ENCODE measurements around the gene SLC6A12. TPM values are rescaled to one million over a fixed set of nuclear protein-coding genes. Genes with fewer than 3 reads are reported as not detected.
"Not testable (repeated sequence)": the region's sequence is repeated elsewhere in the genome, so short reads cannot be mapped to it uniquely, and the experiment has no call there.

SLC6A12 gene
- polyA plus RNA-seq, 4 donors = 13.3 to 19.2 (median 16.7) TPM

DNA sequence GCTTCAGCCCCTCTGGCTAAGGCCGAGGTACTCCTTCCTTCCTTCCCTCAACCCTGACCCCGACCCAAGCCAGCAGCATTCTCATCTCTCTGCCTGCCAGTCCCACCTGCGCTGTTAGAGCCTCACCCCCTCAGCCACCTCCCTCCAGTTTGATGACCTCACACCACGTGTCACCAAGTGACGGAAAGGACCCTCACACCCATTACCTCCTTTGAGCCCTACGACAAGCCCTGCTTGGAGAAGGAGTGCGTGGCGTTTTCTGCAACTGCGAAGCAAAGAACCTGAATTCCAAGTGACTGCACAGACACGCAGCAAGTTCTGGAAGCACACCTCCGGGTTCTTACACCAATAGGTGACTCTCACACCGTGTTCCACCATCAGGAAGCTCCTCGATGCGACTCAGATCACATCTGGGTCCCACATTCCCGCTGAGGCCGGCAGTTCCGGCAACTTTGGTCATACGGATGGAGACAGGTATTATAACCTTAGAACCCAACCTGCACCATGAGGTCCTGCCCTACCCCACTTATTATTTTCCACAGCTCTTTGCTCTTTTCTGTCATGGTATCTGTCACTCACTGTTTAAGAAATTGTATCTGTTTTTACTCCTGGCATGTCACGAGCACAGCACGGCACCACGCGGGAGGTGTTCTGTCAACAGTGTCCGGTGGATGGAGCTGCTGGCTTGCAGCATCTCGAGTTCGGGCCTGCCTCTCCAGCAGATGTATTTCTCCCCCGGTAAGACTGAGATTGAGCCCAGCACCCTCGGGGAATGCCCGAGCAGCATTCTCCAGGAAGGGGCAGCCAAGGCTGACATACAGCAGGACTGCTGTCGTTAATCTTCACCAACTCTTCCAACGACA lies 5.0 kb upstream of the SLC6A12 start:
- DNase-seq (ENCODE audit: low read depth in 4 of 4, low spot score in 2 of 4) = no peak

DNA sequence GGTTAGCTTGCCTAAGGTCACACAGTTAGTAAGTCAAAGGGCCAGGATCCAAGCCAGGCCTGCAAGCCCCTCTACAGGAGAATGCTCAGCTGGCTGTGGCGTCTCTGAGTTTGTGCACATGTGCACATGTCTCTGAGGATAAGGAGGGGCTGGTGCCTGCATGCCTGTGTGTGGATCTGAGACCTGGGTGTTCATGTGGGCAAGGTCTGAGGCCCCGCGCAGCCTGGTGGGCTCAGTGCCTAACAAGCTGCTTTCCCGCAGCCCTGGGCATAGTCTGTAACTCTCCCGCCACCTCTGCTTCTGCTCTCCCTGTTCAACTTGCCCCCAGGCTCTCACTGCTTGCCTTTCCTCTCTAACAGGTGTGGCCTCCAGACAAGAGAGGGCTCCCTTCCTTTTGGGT lies 4.3 kb upstream of the SLC6A12 start:
- DNase-seq (ENCODE audit: low read depth in 4 of 4, low spot score in 2 of 4) = no peak

DNA sequence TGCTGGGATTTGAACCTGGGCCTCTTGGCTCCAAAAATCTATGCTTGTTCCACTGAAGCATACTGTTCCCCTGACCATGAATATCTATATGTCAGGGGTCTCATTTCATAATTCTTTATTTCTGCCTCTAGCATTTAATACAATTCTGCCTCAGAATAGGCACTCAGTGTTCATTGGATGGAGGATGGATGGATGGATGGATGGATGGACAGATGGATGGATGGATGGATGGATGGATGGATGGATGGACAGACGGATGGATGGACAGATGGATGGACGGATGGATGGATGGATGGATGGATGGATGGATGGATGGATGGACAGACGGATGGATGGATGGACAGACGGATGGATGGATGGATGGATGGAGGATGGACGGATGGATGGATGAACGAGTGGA lies 3.1 kb upstream of the SLC6A12 start:
- DNase-seq (ENCODE audit: low read depth in 4 of 4, low spot score in 2 of 4) = not testable (repeated sequence)

DNA sequence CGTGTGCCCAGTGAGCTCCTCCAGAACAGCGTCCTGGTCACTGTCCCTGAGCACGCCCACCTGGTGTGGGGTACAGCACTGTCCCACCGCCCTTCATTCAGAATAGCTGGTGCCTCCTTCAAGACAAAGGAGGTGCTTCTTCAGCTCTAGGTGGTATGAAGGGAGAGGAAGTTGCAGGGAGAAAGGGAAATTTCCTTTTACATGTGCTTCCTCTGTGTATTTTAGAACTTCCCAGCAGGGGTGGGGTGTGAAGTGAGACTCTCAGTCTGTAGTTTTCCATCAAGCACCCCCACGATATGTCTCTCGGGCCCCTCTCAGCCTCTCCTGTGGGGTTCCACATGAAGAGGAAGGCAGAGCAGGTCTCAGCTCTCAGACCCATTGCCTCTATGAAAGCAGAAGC lies 1.2 kb upstream of the SLC6A12 start:
- no peak for DNase-seq (ENCODE audit: low read depth in 4 of 4, low spot score in 2 of 4)

DNA sequence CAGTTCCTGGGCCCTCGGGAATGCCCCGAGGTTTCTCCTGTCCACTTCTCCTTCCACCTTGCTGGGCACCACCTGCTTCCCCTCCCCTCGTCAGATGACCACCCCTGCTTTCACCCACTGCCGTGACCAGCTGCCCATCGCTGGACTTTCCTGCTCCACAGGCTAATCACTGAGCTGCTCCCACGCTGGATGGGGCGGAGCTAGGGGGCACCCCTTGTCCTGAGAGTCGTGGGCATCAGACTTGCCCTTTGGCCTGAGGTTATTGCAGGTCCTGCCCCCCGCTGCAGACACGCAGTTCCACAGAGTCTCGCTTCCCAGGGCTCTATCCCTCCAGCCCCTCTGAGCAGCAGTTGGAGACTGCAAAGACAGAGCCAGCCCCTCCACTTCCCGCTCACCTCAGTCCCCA lies 427 bp downstream of the SLC6A12 start:
- no peak for DNase-seq (ENCODE audit: low read depth in 4 of 4, low spot score in 2 of 4)

DNA sequence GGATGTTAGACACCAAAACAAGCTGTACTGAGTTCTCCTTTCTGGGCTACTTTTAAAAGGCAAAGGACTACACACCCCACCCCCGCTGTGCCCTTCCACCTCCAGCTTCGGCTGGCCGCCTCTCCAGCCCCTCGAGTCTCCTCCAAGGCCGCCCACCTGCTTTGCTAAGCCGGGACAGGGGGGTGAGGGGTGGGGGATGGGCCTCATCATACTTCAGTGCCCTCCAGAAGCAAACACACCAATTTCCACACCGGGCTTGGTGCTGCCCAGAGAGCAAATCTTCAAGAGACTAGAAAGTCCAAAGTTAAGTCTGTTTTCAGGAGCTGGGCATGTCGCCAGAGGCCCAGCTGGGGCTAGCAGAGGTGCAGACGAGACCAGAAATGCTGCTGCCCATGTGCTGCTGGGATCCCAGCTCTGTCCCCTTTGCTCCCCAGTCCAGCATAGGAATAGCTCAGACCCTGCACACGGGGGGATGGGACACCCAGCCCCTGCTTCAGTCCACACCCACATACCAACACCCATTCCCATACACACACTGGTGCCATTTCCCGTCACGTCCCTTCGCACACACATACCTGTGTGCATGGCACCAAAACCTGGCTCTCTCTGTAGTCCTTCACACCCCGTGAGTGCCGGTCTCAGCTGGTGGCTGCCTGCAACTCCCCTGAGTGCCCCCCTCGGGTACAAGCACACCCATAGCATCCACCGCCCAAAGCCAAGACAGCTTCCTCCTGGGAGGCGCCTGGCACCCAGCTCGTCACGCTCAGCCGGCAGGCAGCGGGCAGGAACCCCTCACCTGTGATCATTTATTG lies 1.0 kb downstream of the SLC6A12 start:
- DNase-seq (ENCODE audit: low read depth in 4 of 4, low spot score in 2 of 4) = no peak

DNA sequence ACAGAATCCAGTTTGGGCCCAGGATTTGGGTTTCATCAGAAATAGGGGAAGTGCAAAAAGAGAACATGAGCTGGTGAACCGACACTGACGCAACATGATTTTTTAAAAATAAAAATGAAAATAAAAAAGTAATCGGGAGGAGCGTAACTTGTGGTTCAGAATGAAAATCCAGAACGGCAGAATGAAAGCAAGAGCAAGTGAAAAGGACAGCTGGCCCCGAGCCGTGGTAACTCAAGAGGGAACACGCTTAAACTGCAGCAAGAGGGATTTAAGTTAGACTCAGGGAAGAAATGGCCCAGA lies 1.6 kb downstream of the SLC6A12 start:
- DNase-seq (ENCODE audit: low read depth in 4 of 4, low spot score in 2 of 4) = no peak

DNA sequence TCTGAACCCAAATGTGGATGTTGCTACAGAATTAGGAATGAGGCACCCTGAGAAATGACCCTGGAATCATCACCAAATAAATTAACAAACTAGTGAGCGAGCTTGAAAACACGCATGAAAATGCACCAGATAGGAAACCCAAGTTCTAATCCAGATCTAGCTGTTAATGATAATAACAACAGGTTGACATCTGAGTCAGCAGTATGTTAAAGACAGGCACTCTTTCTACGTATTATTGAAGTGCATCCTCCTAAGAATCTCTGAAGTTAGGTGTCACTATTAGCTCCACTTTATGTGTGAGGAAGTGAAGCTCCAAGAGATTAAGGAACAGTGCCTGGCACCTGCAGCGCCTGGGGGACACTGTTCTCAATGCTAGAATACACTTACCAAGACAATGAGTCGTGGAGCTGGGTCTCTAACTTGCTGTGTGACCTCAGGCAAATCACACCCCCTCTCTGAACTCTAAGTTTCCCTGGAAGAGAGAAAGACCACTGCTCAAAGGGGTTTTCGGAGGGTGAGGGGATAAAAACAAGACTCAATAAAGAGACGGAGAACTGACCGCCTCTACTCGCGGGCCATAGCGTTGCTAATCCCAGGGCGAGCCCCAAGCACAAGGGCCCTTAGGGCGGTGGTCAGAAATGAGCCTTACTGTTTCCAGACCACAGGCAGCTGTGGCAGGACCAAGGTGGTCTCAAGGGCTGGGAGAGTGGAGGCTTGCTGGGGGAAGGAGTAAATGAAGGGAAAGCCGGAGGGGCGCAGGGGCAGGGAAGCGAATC lies 2.1 kb downstream of the SLC6A12 start:
- DNase-seq (ENCODE audit: low read depth in 4 of 4, low spot score in 2 of 4) = no peak

DNA sequence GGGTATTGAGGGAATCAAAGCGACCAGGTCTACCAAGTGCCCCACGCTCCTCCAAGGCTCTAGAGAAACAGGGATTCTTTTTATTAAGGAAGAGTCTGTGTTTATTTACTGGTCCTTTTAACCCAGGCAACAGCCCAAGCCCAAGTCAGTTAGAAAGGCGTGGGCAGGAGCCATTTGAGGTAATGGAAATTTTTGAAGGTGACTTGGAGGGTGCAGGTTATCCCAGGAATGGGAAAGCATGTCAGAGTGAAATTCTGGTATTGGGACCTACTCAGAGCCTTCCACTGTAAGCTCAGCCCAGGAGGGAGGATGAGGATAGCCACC lies 2.9 kb downstream of the SLC6A12 start:
- DNase-seq (ENCODE audit: low read depth in 4 of 4, low spot score in 2 of 4) = no peak

DNA sequence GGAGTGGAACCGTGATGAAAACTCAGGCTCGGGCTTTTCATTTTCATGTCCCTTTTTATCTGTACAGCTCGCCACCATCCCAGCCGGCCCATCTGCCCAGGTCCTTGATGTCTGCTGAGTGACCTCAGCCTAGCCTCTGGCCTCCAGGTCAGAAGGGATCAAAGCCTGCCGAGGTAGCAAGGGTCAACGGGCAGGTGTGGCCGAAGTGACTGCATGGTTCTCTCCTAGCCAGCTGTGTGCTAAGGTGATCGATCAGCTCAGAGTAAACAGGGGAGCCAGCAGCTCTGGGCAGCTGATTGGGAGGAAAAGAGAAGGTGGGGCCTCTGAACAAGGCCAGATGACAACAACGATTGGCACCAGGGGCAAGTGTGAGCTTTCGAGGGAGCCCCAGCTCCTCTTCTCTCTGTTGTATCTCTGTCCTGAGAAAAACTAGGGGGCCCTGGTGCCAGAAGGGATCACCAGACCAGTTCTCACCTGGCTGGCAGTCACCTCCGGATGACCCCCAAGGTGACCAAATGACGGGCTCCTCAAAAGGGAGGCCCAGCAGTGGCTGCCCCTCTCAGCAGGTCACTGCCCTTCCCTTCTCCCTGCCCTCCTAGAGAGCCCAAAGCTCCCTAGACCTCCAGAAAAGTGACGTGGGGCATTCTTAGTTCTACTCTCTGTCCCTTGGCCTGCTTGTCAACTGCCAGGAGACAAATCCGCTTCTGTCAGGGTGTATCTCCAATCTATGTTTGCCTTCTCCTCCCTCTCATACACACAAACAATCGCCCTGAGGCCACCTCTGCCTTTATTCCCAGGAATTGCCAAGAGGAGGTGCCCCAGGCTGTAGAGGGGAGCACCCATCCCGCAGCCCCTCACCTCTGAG lies 3.4 kb downstream of the SLC6A12 start:
- DNase-seq (ENCODE audit: low read depth in 4 of 4, low spot score in 2 of 4) = no peak

DNA sequence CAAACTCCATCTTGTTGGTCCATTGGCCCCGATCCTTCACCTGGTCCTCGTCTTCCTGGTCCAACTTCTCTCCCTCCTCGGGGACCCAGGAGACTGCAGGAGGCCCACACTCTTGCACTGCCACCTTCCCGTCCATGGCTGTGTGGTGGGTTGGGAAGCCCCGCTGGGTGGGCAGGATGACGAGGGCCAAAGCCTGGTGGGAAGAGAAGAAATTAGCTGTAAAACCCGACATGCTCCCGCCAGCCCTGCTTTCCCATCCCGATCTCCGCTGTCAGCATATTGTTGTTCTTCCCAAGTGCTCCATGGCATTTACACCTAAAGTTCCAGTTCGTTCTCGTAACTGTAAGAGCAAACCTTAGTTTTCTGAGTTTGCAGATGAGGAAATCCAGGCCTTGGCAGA lies 4.1 kb downstream of the SLC6A12 start:
- no peak for DNase-seq (ENCODE audit: low read depth in 4 of 4, low spot score in 2 of 4)

DNA sequence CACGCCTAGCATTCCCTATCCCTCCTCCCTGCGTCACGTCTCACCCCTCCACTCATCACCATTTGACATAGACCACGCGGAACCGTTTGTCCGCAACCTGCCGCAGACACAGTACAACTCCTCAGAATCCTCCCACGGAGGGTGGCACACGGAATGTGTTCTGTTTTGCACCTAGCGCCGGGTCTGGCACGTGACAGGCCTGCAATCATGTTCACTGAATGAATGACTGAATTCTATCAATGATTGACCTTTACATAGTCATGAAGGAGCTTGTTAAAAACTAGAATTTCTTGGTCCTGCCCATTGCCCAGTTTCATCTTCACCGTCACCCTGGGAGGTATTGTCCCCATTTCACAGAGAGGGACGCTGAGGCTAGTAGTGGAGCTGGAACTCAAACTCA lies 4.7 kb downstream of the SLC6A12 start:
- DNase-seq (ENCODE audit: low read depth in 4 of 4, low spot score in 2 of 4) = no peak

DNA sequence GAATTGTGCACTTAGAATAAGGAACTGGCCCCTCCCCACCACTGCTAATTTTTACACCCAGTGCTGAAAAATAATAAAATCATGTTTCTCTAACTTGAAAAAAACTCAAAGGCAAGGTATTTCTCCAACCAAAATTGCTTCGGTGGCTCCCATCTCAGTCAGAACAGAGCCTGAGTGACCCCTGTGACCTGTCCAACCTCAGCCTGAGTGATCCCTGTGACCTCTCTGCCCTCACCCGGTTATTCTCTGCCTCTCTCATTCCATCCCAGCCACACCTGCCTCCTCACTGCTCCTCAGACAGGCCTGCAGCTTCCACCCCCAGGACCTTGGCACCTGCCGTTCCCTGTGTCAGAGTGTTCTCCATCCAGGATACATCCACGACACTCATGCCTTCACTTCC lies 5.1 kb downstream of the SLC6A12 start:
- DNase-seq (ENCODE audit: low read depth in 4 of 4, low spot score in 2 of 4) = no peak

DNA sequence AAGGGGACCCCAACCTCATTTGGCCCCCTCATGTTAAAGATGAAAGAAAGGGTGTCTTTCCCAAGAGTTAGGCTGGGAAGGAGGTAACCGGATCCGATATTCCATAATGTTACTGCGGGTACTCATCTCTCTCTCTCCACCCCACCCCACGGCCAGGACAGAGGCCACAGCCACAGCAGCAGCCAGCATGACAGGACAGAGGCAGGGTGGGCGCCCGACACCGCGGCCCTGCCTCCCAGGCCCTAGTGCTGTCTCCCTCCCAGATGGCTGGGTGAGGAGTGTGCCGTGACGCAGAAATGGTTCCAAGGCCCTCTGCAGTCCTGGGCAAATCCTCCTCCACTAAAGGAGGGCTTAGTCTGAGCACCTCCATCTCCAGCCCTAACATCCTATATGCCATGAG lies 6.2 kb downstream of the SLC6A12 start:
- DNase-seq (ENCODE audit: low read depth in 4 of 4, low spot score in 2 of 4) = no peak

DNA sequence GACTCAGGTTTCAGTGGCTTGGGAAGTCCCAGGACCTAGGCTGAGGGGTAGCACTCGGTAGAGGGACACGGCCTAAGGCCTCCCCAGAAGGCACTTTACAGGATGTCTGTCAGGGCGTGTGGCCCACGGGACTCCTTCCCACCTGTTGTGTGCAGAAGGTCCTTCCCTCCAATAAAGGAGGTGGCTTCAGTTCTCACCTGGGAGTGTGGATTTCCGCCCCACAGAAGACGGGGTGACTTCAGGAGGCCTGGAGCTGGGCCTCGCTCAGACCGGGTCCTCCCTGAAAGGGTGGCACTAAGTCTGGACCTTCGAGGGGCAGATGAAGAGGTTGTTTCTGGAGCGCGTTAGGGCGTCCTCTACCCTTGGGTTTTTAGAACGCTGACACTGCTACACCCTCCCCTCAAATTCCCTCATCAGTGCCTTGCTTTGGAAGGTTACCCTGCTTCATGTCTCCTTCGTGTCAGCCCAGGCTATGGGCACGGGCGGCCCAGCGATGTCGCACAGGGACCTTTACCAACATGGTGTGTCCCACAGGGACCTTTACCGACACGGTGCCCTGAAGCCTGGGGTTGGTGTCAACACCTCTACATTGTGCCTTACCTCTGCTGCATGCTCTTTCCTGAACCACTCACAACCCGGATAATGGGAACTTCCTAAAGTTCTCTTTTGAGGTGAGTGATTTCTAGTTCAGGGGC lies 7.1 kb downstream of the SLC6A12 start:
- no peak for DNase-seq (ENCODE audit: low read depth in 4 of 4, low spot score in 2 of 4)

DNA sequence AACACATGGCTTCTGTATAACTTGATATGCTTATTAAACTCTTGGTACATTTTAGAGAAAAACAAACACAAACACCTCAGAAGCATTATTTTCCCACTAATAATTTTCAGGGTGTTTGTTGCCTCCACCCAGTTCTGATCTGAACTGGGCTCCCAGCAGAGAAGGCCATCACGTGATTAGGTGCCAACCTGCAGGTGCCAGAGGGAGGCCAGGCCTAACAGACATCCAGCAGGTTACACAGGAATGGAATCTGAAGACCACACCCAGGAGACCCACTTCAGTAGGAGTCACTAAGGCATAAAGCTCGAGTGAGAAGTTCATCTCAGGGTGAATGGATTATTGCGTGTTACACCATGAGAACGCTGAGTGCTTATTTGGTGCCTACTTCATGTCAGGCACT lies 8.9 kb downstream of the SLC6A12 start:
- DNase-seq (ENCODE audit: low read depth in 4 of 4, low spot score in 2 of 4) = no peak

DNA sequence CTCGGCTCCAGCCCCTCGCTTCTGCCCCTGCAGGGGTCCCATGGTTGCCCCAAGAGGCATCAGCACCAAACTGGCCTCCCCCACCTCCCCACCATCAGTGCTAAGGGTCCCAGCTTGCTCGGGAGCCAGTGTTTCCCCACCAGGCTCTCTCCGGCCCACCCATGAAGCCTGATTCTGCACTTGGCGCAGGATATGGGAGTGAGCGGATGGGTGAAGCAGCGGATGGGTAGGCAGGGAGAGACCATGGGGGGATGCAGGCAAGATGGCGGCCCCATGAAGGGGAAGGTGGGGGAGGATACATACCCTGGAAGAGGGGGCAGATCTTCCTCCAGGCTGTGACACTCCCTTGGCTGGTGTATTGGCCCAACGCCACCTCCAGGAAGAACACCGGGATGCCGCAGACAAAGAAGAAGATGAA lies 9.7 kb downstream of the SLC6A12 start:
- no peak for DNase-seq (ENCODE audit: low read depth in 4 of 4, low spot score in 2 of 4)

DNA sequence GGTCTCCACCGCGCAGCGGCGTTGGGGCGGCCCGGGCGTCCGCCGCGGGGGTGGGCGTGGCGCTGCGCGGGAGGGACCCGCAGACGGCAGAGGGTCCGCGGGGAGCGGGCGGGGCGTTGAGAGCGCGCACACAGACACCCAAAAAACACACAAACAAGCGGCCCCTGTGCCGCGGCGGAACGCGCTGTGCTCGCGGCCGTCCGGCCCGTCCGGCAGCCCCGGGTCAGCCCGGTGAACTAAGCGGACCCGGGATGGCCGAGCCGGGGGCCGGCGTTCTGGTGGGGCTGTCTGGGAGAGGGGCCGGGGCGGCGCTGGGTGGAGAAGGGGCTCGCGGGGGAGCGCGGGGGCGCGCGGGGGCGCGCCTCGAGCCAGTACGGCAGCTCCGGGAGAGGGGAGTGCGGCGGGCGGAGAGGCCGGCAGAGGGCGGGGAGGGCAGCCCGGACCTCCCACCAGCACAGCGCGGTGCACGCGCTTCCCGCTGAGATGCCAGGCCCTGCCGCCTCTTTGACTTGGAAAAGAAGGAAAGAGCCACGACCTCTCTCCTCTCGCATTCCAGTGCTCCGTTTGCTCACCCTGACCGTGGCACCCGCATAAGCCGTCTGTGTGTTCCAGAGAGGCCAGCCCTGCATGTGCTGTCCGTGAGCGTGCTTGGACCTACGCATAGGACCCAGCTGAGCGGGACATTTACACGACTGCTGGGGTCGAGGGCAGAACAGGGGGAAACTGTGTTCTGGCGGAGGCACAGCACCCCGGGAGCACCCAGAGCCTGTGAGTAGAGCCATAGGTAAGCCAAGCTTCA lies 10.3 kb downstream of the SLC6A12 start:
- DNase-seq (ENCODE audit: low read depth in 4 of 4, low spot score in 2 of 4) = no peak

DNA sequence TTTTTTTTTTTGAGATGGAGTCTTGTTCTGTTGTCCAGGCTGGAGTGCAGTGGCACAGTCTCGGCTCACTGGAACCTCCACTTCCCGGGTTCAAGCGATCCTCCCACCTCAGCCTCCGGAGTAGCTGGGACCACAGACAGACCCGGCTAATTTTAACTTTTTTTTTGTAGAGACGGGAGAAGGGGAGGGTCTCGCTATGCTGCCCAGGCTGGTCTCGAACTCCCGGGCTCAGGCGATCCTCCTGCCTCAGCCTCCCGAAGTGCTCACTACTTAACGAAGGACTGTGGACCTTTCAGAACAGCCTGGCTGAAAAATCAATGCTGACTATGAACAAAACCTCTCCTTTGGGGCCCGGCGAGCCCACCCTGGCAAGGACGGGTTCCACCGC lies 10.9 kb downstream of the SLC6A12 start:
- no peak for DNase-seq (ENCODE audit: low read depth in 4 of 4, low spot score in 2 of 4)

Measured in left renal cortex interstitium (tissue), 4 donors.